Liver (tissue), 9 donors: ENCODE data around the gene DUSP14. TPM values are rescaled to one million over a fixed set of nuclear protein-coding genes. Genes with fewer than 3 reads are reported as not detected.

Experiments
- DNase-seq: peaks from one replicate; pipeline ENCODE4 v3.0.0-alpha.2; 2017; ENCODE audit warnings: low spot score
- H3K27ac ChIP-seq, 2 donors: one replicate each; pipeline ENCODE4 v1.7.0; 2013; ENCODE audit warnings: inconsistent platforms in 2 of 2, low read length in 2 of 2, control low read depth in 1 of 2, low read depth in 1 of 2, mild to moderate bottlenecking in 1 of 2
- H3K27me3 ChIP-seq, 4 donors: one replicate each; pipeline versions ENCODE4 v1.6.1 to v1.7.0; 2013; ENCODE audit warnings: low read length in 3 of 4, inconsistent platforms in 1 of 4, mild to moderate bottlenecking in 1 of 4, moderate library complexity in 1 of 4; ENCODE audit not compliant: control insufficient read depth in 4 of 4, insufficient read depth in 4 of 4
- H3K36me3 ChIP-seq, 4 donors: one replicate each; pipeline versions ENCODE4 v1.6.1 to v1.7.0; 2013; ENCODE audit warnings: low read length in 3 of 4, mild to moderate bottlenecking in 3 of 4, low read depth in 1 of 4, moderate library complexity in 1 of 4; ENCODE audit not compliant: control insufficient read depth in 4 of 4, insufficient read depth in 3 of 4
- H3K4me1 ChIP-seq, 4 donors: one replicate each; pipeline versions ENCODE4 v1.6.1 to v1.7.0; 2013; ENCODE audit warnings: low read length in 3 of 4, mild to moderate bottlenecking in 3 of 4, moderate library complexity in 1 of 4; ENCODE audit not compliant: control insufficient read depth in 4 of 4, insufficient read depth in 4 of 4
- H3K4me3 ChIP-seq, 3 donors: one replicate each; pipeline versions ENCODE4 v1.6.1 to v1.7.0; 2013; ENCODE audit warnings: low read length in 3 of 3, control low read depth in 1 of 3, low read depth in 1 of 3, mild to moderate bottlenecking in 1 of 3
- H3K9ac ChIP-seq, 2 donors: one replicate each; pipeline ENCODE4 v1.7.0; 2013; ENCODE audit warnings: low read length in 2 of 2, mild to moderate bottlenecking in 2 of 2, moderate library complexity in 2 of 2, control low read depth in 1 of 2, low read depth in 1 of 2
- H3K9me3 ChIP-seq, 4 donors: one replicate each; pipeline versions ENCODE4 v1.6.1 to v1.7.0; 2013; ENCODE audit warnings: low read length in 3 of 4; ENCODE audit not compliant: control insufficient read depth in 4 of 4
- ATF3 ChIP-seq: IDR thresholded peaks from 2 replicates; pipeline ENCODE4 v1.6.1; 2016; ENCODE audit warnings: antibody characterized with exemption
- EGR1 ChIP-seq, 2 donors: IDR thresholded peaks; 2 replicates each; pipeline ENCODE4 v1.6.1; 2016 to 2018; ENCODE audit warnings: antibody characterized with exemption in 2 of 2, low read depth in 2 of 2
- FOXA1 ChIP-seq: IDR thresholded peaks from 2 replicates; pipeline ENCODE4 v1.6.1; 2016; ENCODE audit warnings: antibody characterized with exemption
- GABPA ChIP-seq, 2 donors: IDR thresholded peaks in 1 of 2; conservative IDR thresholded peaks in 1 of 2; 2 replicates each; pipeline ENCODE4 v1.6.1; 2016; ENCODE audit warnings: antibody characterized with exemption in 2 of 2, mild to moderate bottlenecking in 1 of 2, moderate library complexity in 1 of 2
- HNF4G ChIP-seq: IDR thresholded peaks from 2 replicates; pipeline ENCODE4 v1.6.1; 2016; ENCODE audit warnings: antibody characterized with exemption
- JUND ChIP-seq, 2 donors: IDR thresholded peaks; 2 replicates each; pipeline ENCODE4 v1.6.1; 2016; ENCODE audit warnings: antibody characterized with exemption in 2 of 2
- MAX ChIP-seq: IDR thresholded peaks from 2 replicates; pipeline ENCODE4 v1.6.1; 2016; ENCODE audit warnings: antibody characterized with exemption
- NR2F2 ChIP-seq: IDR thresholded peaks from 2 replicates; pipeline ENCODE4 v1.6.1; 2016; ENCODE audit warnings: antibody characterized with exemption
- RAD21 ChIP-seq, 2 donors: IDR thresholded peaks; 2 replicates each; pipeline ENCODE4 v1.6.1; 2016; ENCODE audit warnings: antibody characterized with exemption in 2 of 2, mild to moderate bottlenecking in 2 of 2
- SP1 ChIP-seq: IDR thresholded peaks from 2 replicates; pipeline ENCODE4 v1.6.1; 2018; ENCODE audit warnings: antibody characterized with exemption, mild to moderate bottlenecking
- TAF1 ChIP-seq: conservative IDR thresholded peaks from 2 replicates; pipeline ENCODE4 v1.6.1; 2016; ENCODE audit warnings: antibody characterized with exemption, mild to moderate bottlenecking
- WGBS: extraction: QIAGEN DNeasy Blood & Tissue Kit; methylation state at CpG from one replicate; pipeline ENCODE4 v1.1.7; 2013; 5-methylcytosine and 5-hydroxymethylcytosine counted together
- polyA plus RNA-seq, 2 donors: library from polyadenylated mRNA; stranded (reverse) in 1 of 2; unstranded in 1 of 2; fragments of 200-250 nt in 1 of 2; fragments of >200 nt in 1 of 2; fragmentation: Nextera tagmentation in 1 of 2; extraction: Ambion mirVana in 1 of 2; gene quantifications; one replicate each; pipeline versions ENCODE4 v1.2.1 to v1.2.3, GENCODE V29; 2013 to 2015
- total RNA-seq, 2 donors: library from RNA; depleted of rRNA; stranded (reverse); fragments of >200 nt; gene quantifications; one replicate each; pipeline ENCODE4 v1.2.3, GENCODE V29; 2014
- TF ChIP-seq, protein P1 (sequence below): IDR thresholded peaks from 2 replicates; pipeline ENCODE4 v1.6.1; 2016; ENCODE audit warnings: antibody characterized with exemption, mild to moderate bottlenecking
- TF ChIP-seq, protein P2 (sequence below): fragments of 150-350 bp; IDR thresholded peaks from 2 replicates; pipeline ENCODE4 v1.5.1; 2017; ENCODE audit warnings: improper control_type of control experiment, low read depth, low read length; ENCODE audit not compliant: missing input control
- TF ChIP-seq, protein P3 (sequence below): IDR thresholded peaks from 2 replicates; pipeline ENCODE4 v1.6.1; 2016; ENCODE audit warnings: antibody characterized with exemption
- donor health status: healthy.
- donor health status: healthy.
- donor health status: healthy.
- donor health status: healthy.
- donor health status: healthy.

Gene DUSP14
- total and polyA plus RNA-seq, 4 donors: 6.3 to 15.7 (median 13.8) TPM

DNA sequence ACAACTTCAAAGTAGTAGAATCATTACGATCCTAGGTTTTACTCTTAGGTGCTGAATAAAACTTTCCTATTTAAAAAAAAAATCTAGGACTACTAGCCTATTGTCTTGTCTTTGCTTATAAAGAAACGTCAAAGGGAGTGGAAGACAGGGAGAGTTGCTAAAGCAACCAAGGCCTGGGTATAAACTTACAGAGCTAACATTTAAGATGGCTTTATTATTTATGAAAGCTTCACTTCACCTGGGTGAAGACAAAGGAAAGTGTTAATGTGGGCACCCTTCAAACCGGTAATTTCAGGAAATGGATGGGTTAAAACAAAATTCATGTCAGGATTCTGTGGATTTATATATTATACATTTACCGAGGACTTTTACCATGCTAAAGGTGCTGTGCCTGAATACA, 2.5 kb downstream of the DUSP14 start:
- no peaks in the 10 kb centered on the region for H3K9me3 ChIP-seq
- H3K4me1 ChIP-seq: peaks cover 0 to 54% (median 42%) of the 10 kb centered on the region in 4 donors
- DNase-seq: no peak
- TF ChIP-seq SP1: no peak
- no peaks in the 10 kb centered on the region for H3K27me3 ChIP-seq
- WGBS: 42% methylated on average over 4 of the region's 4 CpGs
- peak overlapping the region; percentile 35 to 42 for H3K27ac ChIP-seq
- no peaks in the 10 kb centered on the region for H3K36me3 ChIP-seq
- peak overlapping the region in 1 of 2 donors; percentile 54 for H3K9ac ChIP-seq
- no peak overlapping the region for H3K4me3 ChIP-seq

DNA sequence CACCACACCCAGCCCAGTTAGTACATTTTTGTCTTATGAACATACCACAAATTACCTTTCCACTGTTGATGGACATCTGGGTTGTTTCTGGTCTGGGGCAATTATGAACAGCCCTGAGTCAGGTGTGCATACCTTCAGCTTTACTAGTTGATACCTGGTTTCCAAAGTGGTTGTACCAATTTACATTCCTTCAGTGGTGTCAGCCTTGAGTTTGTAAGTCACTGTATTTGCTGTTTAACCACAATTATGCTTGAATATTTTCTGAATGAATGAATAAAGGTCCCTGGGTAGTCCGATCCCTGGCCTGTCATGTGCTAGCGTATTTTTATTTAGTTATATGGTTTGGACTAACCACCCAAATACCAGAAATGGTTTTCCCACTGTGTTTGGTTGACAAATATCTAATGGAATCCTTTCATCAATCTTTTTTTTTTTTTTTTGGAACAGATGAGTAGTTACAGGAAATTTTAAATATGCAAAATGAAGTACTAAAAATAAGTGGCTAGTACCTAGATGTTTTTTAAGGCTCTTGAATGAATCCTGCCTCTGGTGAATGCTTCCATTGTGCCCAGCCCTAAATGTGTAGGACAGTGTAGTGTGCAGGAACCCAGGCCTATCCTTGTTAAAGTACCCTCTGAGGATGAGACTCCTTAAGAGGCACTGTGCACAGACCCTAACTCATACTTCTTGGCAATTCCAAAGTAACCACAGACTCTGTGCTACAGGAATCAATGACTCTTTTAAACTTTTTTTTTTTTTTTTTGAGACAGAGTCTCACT, 3.7 kb downstream of the DUSP14 start:
- TF ChIP-seq NR2F2 (no peak), SP1 (no peak), MAX (no peak), EGR1 (IDR thresholded peaks at IDR 0.05; ENCODE audit: low read depth in 2 of 2) (no peak), JUND (IDR thresholded peaks at IDR 0.05) (no peak), HNF4G (no peak), GABPA (IDR thresholded peaks at IDR 0.05 in 1 of 2, conservative IDR thresholded peaks at IDR 0.05 in 1 of 2) (no peak), ATF3 (no peak), RAD21 (IDR thresholded peaks at IDR 0.05) (no peak), TAF1 (no peak), FOXA1 (no peak)
- TF ChIP-seq, protein P1, sequence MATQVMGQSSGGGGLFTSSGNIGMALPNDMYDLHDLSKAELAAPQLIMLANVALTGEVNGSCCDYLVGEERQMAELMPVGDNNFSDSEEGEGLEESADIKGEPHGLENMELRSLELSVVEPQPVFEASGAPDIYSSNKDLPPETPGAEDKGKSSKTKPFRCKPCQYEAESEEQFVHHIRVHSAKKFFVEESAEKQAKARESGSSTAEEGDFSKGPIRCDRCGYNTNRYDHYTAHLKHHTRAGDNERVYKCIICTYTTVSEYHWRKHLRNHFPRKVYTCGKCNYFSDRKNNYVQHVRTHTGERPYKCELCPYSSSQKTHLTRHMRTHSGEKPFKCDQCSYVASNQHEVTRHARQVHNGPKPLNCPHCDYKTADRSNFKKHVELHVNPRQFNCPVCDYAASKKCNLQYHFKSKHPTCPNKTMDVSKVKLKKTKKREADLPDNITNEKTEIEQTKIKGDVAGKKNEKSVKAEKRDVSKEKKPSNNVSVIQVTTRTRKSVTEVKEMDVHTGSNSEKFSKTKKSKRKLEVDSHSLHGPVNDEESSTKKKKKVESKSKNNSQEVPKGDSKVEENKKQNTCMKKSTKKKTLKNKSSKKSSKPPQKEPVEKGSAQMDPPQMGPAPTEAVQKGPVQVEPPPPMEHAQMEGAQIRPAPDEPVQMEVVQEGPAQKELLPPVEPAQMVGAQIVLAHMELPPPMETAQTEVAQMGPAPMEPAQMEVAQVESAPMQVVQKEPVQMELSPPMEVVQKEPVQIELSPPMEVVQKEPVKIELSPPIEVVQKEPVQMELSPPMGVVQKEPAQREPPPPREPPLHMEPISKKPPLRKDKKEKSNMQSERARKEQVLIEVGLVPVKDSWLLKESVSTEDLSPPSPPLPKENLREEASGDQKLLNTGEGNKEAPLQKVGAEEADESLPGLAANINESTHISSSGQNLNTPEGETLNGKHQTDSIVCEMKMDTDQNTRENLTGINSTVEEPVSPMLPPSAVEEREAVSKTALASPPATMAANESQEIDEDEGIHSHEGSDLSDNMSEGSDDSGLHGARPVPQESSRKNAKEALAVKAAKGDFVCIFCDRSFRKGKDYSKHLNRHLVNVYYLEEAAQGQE: no peak
- TF ChIP-seq, protein P2, sequence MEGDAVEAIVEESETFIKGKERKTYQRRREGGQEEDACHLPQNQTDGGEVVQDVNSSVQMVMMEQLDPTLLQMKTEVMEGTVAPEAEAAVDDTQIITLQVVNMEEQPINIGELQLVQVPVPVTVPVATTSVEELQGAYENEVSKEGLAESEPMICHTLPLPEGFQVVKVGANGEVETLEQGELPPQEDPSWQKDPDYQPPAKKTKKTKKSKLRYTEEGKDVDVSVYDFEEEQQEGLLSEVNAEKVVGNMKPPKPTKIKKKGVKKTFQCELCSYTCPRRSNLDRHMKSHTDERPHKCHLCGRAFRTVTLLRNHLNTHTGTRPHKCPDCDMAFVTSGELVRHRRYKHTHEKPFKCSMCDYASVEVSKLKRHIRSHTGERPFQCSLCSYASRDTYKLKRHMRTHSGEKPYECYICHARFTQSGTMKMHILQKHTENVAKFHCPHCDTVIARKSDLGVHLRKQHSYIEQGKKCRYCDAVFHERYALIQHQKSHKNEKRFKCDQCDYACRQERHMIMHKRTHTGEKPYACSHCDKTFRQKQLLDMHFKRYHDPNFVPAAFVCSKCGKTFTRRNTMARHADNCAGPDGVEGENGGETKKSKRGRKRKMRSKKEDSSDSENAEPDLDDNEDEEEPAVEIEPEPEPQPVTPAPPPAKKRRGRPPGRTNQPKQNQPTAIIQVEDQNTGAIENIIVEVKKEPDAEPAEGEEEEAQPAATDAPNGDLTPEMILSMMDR: no peak
- TF ChIP-seq, protein P3, sequence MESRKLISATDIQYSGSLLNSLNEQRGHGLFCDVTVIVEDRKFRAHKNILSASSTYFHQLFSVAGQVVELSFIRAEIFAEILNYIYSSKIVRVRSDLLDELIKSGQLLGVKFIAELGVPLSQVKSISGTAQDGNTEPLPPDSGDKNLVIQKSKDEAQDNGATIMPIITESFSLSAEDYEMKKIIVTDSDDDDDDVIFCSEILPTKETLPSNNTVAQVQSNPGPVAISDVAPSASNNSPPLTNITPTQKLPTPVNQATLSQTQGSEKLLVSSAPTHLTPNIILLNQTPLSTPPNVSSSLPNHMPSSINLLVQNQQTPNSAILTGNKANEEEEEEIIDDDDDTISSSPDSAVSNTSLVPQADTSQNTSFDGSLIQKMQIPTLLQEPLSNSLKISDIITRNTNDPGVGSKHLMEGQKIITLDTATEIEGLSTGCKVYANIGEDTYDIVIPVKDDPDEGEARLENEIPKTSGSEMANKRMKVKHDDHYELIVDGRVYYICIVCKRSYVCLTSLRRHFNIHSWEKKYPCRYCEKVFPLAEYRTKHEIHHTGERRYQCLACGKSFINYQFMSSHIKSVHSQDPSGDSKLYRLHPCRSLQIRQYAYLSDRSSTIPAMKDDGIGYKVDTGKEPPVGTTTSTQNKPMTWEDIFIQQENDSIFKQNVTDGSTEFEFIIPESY: no peak
- Histone ChIP-seq H3K27ac (no peak overlapping the region), H3K9ac (no peak overlapping the region), H3K4me1 (peaks cover 3 to 46% (median 36%) of the 10 kb centered on the region in 4 donors), H3K9me3 (no peaks in the 10 kb centered on the region), H3K27me3 (no peaks in the 10 kb centered on the region), H3K4me3 (no peak overlapping the region), H3K36me3 (no peaks in the 10 kb centered on the region)
- WGBS: 95% methylated on average over 2 of the region's 2 CpGs
- no peak for DNase-seq
